IMR-90 (cell line): ENCODE data around the gene FAM89B. TPM values are rescaled to one million over a fixed set of nuclear protein-coding genes. Genes with fewer than 3 reads are reported as not detected.

Experiments
- ATAC-seq: fragments of 200-7000 bp; cut with Tn5 transposase; 2 replicates; pipeline ENCODE4 v1.9.1; 2020; ENCODE audit warnings: low read depth, mild to moderate bottlenecking, moderate library complexity
- BruUV-seq: library from RNA; stranded (reverse); fragments of 400-500 nt; replicated peaks from 2 replicates; lab custom pipeline; 2021; lab: Mats Ljungman, UMichigan
- CTCF ChIA-PET: fragments of 300-600 bp; formaldehyde crosslinking; extraction: SDS; loops from one replicate; lab custom pipeline; 2021; ENCODE audit warnings: antibody characterized with exemption; lab: Yijun Ruan, JAX
- POLR2A ChIA-PET: fragments of 300-600 bp; sonication (Branson Sonifier 250); formaldehyde crosslinking; loops from one replicate; lab custom pipeline; 2022; ENCODE audit warnings: antibody characterized with exemption; ENCODE audit not compliant: unreplicated experiment; lab: Charles Lee
- DNase-seq: peaks from one replicate; pipeline ENCODE4 v3.0.0; 2013
- H2AFZ ChIP-seq: replicated peaks from 2 replicates; pipeline ENCODE3; 2013; ENCODE audit warnings: low read length, mild to moderate bottlenecking; ENCODE audit not compliant: poor library complexity
- H2AK5ac ChIP-seq: 2 replicates; pipeline ENCODE4 v1.6.1; 2013; ENCODE audit warnings: low read depth, low read length, inconsistent platforms
- H2AK9ac ChIP-seq: replicated peaks from 2 replicates; pipeline ENCODE3; 2013; ENCODE audit warnings: mild to moderate bottlenecking, low read depth, low read length, moderate library complexity; ENCODE audit not compliant: poor library complexity
- H2BK120ac ChIP-seq: 2 replicates; pipeline ENCODE4 v1.6.1; 2013; ENCODE audit warnings: low read depth, low read length, inconsistent platforms
- H2BK15ac ChIP-seq: 3 replicates; pipeline ENCODE4 v1.6.1; 2013; ENCODE audit warnings: low read depth, low read length, inconsistent platforms
- H2BK20ac ChIP-seq: 2 replicates; pipeline ENCODE4 v1.6.1; 2013; ENCODE audit warnings: low read depth, mild to moderate bottlenecking, inconsistent platforms, low read length, moderate library complexity
- H2BK5ac ChIP-seq: 2 replicates; pipeline ENCODE4 v1.6.1; 2013; ENCODE audit warnings: mild to moderate bottlenecking, low read depth, low read length, inconsistent platforms; ENCODE audit not compliant: poor library complexity, severe bottlenecking
- H3K14ac ChIP-seq: replicated peaks from 2 replicates; pipeline ENCODE4 v1.6.1; 2013; ENCODE audit warnings: low read depth, low read length, inconsistent platforms
- H3K18ac ChIP-seq: 2 replicates; pipeline ENCODE4 v1.6.1; 2013; ENCODE audit warnings: low read depth, low read length, control low read depth
- H3K23ac ChIP-seq: 2 replicates; pipeline ENCODE4 v1.6.1; 2013; ENCODE audit warnings: low read depth, low read length, inconsistent platforms
- H3K27ac ChIP-seq: 2 replicates; pipeline ENCODE4 v1.5.1; 2013; ENCODE audit warnings: mild to moderate bottlenecking, control low read depth, low read length; ENCODE audit not compliant: insufficient read depth
- H3K27me3 ChIP-seq: 2 replicates; pipeline ENCODE4 v1.6.1; 2013; ENCODE audit warnings: low read length; ENCODE audit not compliant: control insufficient read depth, insufficient read depth
- H3K36me3 ChIP-seq: 2 replicates; pipeline ENCODE4 v1.6.1; 2013; ENCODE audit warnings: low read length, mixed read lengths; ENCODE audit not compliant: control insufficient read depth, insufficient read depth
- H3K4ac ChIP-seq: 2 replicates; pipeline ENCODE4 v1.6.1; 2013; ENCODE audit warnings: low read depth, low read length, inconsistent platforms
- H3K4me1 ChIP-seq: 2 replicates; pipeline ENCODE4 v1.6.1; 2013; ENCODE audit warnings: low read length, mixed read lengths; ENCODE audit not compliant: control insufficient read depth, insufficient read depth
- H3K4me2 ChIP-seq: 2 replicates; pipeline ENCODE4 v1.6.1; 2013; ENCODE audit warnings: low read depth, mild to moderate bottlenecking, control low read depth, low read length, moderate library complexity
- H3K4me3 ChIP-seq: 2 replicates; pipeline ENCODE4 v1.5.1; 2013; ENCODE audit warnings: low read depth, mild to moderate bottlenecking, control low read depth, low read length, moderate library complexity; ENCODE audit not compliant: insufficient read depth
- H3K56ac ChIP-seq: 2 replicates; pipeline ENCODE4 v1.6.1; 2013; ENCODE audit warnings: low read length, inconsistent platforms; ENCODE audit not compliant: insufficient read depth; ENCODE audit errors: extremely low read depth
- H3K79me1 ChIP-seq, 2 experiments: 2 replicates each; pipeline ENCODE4 v1.6.1; 2013; ENCODE audit warnings: low read length in 2 of 2, inconsistent platforms in 1 of 2, low read depth in 1 of 2
- H3K9ac ChIP-seq: 2 replicates; pipeline ENCODE4 v1.6.1; 2013; ENCODE audit warnings: low read depth, low read length, control low read depth
- H3K9me1 ChIP-seq: 2 replicates; pipeline ENCODE4 v1.6.1; 2013; ENCODE audit warnings: low read length, inconsistent platforms; ENCODE audit not compliant: insufficient read depth
- H3K9me3 ChIP-seq: 2 replicates; pipeline ENCODE4 v1.6.1; 2013; ENCODE audit warnings: low read length; ENCODE audit not compliant: control insufficient read depth, insufficient read depth
- H4K20me1 ChIP-seq: 2 replicates; pipeline ENCODE4 v1.6.1; 2013; ENCODE audit warnings: low read length, inconsistent platforms; ENCODE audit not compliant: insufficient read depth
- H4K5ac ChIP-seq: 2 replicates; pipeline ENCODE4 v1.6.1; 2013; ENCODE audit warnings: mild to moderate bottlenecking, low read depth, low read length, control low read depth
- H4K8ac ChIP-seq, 2 experiments: 2 replicates each; pipeline ENCODE4 v1.6.1; 2013; ENCODE audit warnings: low read depth in 2 of 2, low read length in 2 of 2, control low read depth in 1 of 2, inconsistent platforms in 1 of 2
- H4K91ac ChIP-seq: 2 replicates; pipeline ENCODE4 v1.6.1; 2013; ENCODE audit warnings: low read depth, low read length, inconsistent platforms; ENCODE audit not compliant: insufficient read depth
- BHLHE40 ChIP-seq: fragments of 150-350 bp; IDR thresholded peaks from 2 replicates; pipeline ENCODE4 v1.6.1; 2016; ENCODE audit warnings: mild to moderate bottlenecking, low read depth, low read length
- CEBPB ChIP-seq: IDR thresholded peaks from 2 replicates; pipeline ENCODE4 v1.6.1; 2012; ENCODE audit warnings: low read depth, low read length, improper control_type of control experiment
- CHD1 ChIP-seq: IDR thresholded peaks from 2 replicates; pipeline ENCODE4 v1.6.1; 2012; ENCODE audit warnings: low read depth, low read length, improper control_type of control experiment
- CTCF ChIP-seq: conservative IDR thresholded peaks from 2 replicates; pipeline ENCODE4 v1.5.1; 2012; ENCODE audit warnings: mild to moderate bottlenecking, low read depth, low read length, improper control_type of control experiment
- FOS ChIP-seq: fragments of 150-350 bp; IDR thresholded peaks from 2 replicates; pipeline ENCODE4 v1.6.1; 2016; ENCODE audit warnings: low read depth, low read length
- MAFK ChIP-seq: IDR thresholded peaks from 2 replicates; pipeline ENCODE4 v1.6.1; 2012; ENCODE audit warnings: low read depth, low read length, improper control_type of control experiment
- MAZ ChIP-seq: IDR thresholded peaks from 2 replicates; pipeline ENCODE4 v1.6.1; 2012; ENCODE audit warnings: low read depth, mild to moderate bottlenecking, low read length, improper control_type of control experiment, moderate library complexity, borderline replicate concordance
- MXI1 ChIP-seq: IDR thresholded peaks from 2 replicates; pipeline ENCODE4 v1.6.1; 2012; ENCODE audit warnings: low read depth, mild to moderate bottlenecking, low read length, moderate library complexity, borderline replicate concordance
- NFE2L2 ChIP-seq: fragments of 150-350 bp; IDR thresholded peaks from 2 replicates; pipeline ENCODE4 v1.6.1; 2016; ENCODE audit warnings: low read depth, mild to moderate bottlenecking, low read length
- POLR2A ChIP-seq: IDR thresholded peaks from 2 replicates; pipeline ENCODE4 v1.6.1; 2012; ENCODE audit warnings: mild to moderate bottlenecking, low read depth, low read length
- RAD21 ChIP-seq: IDR thresholded peaks from 2 replicates; pipeline ENCODE4 v1.6.1; 2012; ENCODE audit warnings: low read length, improper control_type of control experiment
- RCOR1 ChIP-seq: IDR thresholded peaks from 2 replicates; pipeline ENCODE4 v1.6.1; 2012; ENCODE audit warnings: mild to moderate bottlenecking, low read length, improper control_type of control experiment; ENCODE audit not compliant: insufficient replicate concordance
- SMC3 ChIP-seq: fragments of 150-350 bp; IDR thresholded peaks from 2 replicates; pipeline ENCODE4 v1.6.1; 2016; ENCODE audit warnings: low read depth, mild to moderate bottlenecking, antibody characterized with exemption, low read length, moderate library complexity
- USF2 ChIP-seq: fragments of 150-350 bp; IDR thresholded peaks from 2 replicates; pipeline ENCODE4 v1.6.1; 2017; ENCODE audit warnings: mild to moderate bottlenecking, antibody characterized with exemption, low read length, low read depth
- WGBS, 2 experiments: methylation state at CpG; one replicate each; pipeline versions ENCODE4 v1.1.5 to v1.1.7; 2013; ENCODE audit warnings: missing lambda C conversion rate in 2 of 2; ENCODE audit not compliant: insufficient read length in 1 of 2; ENCODE audit errors: extremely low coverage in 2 of 2; 5-methylcytosine and 5-hydroxymethylcytosine counted together
- dilution Hi-C: fragments of 300-500 bp; cut with HindIII; formaldehyde crosslinking; loops from one replicate; pipeline ENCODE4 v1.14.3; 2018; ENCODE audit warnings: low sequenced_read_pairs; ENCODE audit not compliant: unreplicated experiment
- in situ Hi-C: fragments of 300-500 bp; cut with MboI; formaldehyde crosslinking; loops from 3 replicates; pipeline ENCODE4 v1.14.3; 2019; ENCODE audit warnings: low sequenced_read_pairs, inconsistent platforms, mixed read lengths
- intact Hi-C: fragments of 100-400 bp; cut with micrococcal nuclease; formaldehyde crosslinking; loops from 2 replicates; pipeline ENCODE4 v1.10.0; 2022
- polyA plus RNA-seq, 3 experiments: library from polyadenylated mRNA; depleted of rRNA; stranded (reverse); fragments of >200 nt; gene quantifications; 2 replicates each; pipeline ENCODE4 v1.2.3, GENCODE V29; 2012; ENCODE audit warnings: low replicate concordance in 1 of 3
- total RNA-seq: library from RNA; depleted of rRNA; stranded (reverse); fragments of >200 nt; gene quantifications from 2 replicates; pipeline ENCODE4 v1.2.3, GENCODE V29; 2012
- TF ChIP-seq, protein P1 (sequence below): fragments of 150-350 bp; IDR thresholded peaks from 2 replicates; pipeline ENCODE4 v1.6.1; 2016; ENCODE audit warnings: low read depth, mild to moderate bottlenecking, low read length, moderate library complexity, borderline replicate concordance

The FAM89B gene
- total and polyA plus RNA-seq, 2 of the 4 experiments (the other 2 are of a cell fraction): 12.0 to 65.5 TPM

DNA sequence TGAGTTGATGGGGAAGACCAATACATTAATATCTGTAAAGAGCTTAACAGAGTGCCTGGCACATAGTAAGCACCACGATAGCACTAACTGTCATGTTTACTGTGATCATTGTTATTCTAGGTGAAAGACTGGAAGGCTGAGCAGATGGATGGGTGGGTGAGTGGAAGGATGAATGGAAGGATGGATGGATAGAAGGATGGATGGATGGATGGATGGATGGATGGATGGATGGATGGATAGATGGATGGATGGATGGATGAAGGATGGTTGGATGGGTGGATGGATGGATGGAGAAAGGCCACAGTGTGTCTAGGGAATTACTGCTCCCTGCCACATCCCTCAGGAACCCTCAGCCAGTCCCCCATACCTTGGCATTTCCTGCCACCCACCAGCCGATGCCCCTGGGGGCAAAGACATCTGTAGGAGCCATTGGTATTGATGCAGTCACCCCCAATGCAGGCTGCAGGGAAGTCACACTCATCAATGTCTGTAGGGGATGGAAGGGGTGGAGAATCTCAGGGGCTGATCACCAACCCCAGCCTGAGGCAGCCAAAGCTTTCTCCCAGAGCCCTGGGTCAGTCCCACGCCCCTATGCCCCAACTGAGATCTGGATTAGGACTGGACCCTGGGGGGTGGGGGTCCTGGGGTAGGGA, 29.5 kb upstream of the FAM89B start:
- TF ChIP-seq FOS: no peak
- no peak for TF ChIP-seq RCOR1
- no peak for TF ChIP-seq BHLHE40
- no peak for TF ChIP-seq RAD21
- no peak for TF ChIP-seq USF2
- TF ChIP-seq CTCF: no peak
- TF ChIP-seq MAZ: no peak
- no peak for TF ChIP-seq SMC3
- TF ChIP-seq MAFK: no peak
- no peak for TF ChIP-seq CEBPB
- TF ChIP-seq CHD1: no peak
- no peak for TF ChIP-seq POLR2A
- TF ChIP-seq MXI1: no peak
- TF ChIP-seq, protein P1, sequence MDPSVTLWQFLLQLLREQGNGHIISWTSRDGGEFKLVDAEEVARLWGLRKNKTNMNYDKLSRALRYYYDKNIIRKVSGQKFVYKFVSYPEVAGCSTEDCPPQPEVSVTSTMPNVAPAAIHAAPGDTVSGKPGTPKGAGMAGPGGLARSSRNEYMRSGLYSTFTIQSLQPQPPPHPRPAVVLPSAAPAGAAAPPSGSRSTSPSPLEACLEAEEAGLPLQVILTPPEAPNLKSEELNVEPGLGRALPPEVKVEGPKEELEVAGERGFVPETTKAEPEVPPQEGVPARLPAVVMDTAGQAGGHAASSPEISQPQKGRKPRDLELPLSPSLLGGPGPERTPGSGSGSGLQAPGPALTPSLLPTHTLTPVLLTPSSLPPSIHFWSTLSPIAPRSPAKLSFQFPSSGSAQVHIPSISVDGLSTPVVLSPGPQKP: no peak
- no peak for TF ChIP-seq NFE2L2
- BruUV-seq: no TSS peak
- no peak for DNase-seq
- Histone ChIP-seq H3K4me3 (no peak overlapping the region), H3K4ac (no peak overlapping the region), H3K9me3 (no peaks in the 10 kb centered on the region), H3K4me1 (peaks cover 5% of the 10 kb centered on the region; the same call in 1 of the 2 replicates), H2BK120ac (no peak overlapping the region), H3K4me2 (no peak overlapping the region), H2BK5ac (no peak overlapping the region), H3K56ac (no peak overlapping the region), H3K23ac (no peak overlapping the region), H2AK9ac (no peak overlapping the region), H3K18ac (no peak overlapping the region), H3K27ac (no peak overlapping the region), H3K27me3 (no peaks in the 10 kb centered on the region), H3K9me1 (no peaks in the 10 kb centered on the region; the same call in 1 of the 2 replicates), H3K9ac (no peak overlapping the region), H3K36me3 (peaks cover 38% of the 10 kb centered on the region; the same call in 1 of the 2 replicates), H2BK15ac (no peak overlapping the region), H2AFZ (no peak overlapping the region), H3K14ac (no peak overlapping the region), H4K5ac (no peak overlapping the region), H2BK20ac (no peak overlapping the region), H4K20me1 (peaks cover 4% of the 10 kb centered on the region; the same call in 1 of the 2 replicates), H4K91ac (no peak overlapping the region), H3K79me1 (peaks cover 3 to 4% of the 10 kb centered on the region in 2 experiments; a peak in 2 of 4 replicates), H2AK5ac (no peak overlapping the region), H4K8ac (no peak overlapping the region)
- dilution Hi-C loops (no loop called here), in situ Hi-C loops (no loop called here), intact Hi-C loops (no loop called here)
- ChIA-PET CTCF (no interaction called here), POLR2A (no interaction called here)
- no peak for ATAC-seq
- 88% methylated on average over 1 of the region's 3 CpGs; no CpG with 5 or more reads in 1 of the 2 experiments for WGBS, 2 experiments
